Pancreas (tissue), 10 donors: ENCODE data around the gene NMNAT3. TPM values are rescaled to one million over a fixed set of nuclear protein-coding genes. Genes with fewer than 3 reads are reported as not detected.

Source experiments
- ATAC-seq, 4 donors: fragments of 200-7000 bp; cut with Tn5 transposase; one replicate each; pipeline versions ENCODE4 v1.8.0 to v1.9.1; 2020; ENCODE audit warnings: mild to moderate bottlenecking in 4 of 4, moderate library complexity in 4 of 4
- DNase-seq, 6 donors: peaks; one replicate each; pipeline ENCODE4 v3.0.0-alpha.2; 2020
- FAIRE-seq: peaks from 2 replicates; lab custom pipeline; 2012; peaks lifted over from hg19 to GRCh38; lab: Jason Lieb, UNC
- H3K27ac ChIP-seq, 4 donors: fragments of 200-600 bp; sonication (generic); 1 replicate in 3 of 4; 2 replicates in 1 of 4; pipeline versions ENCODE4 v1.5.0 to v1.8.0; 2020
- H3K27me3 ChIP-seq, 4 donors: fragments of 200-600 bp; one replicate each; pipeline ENCODE4 v1.8.0; 2021
- H3K36me3 ChIP-seq, 3 donors: fragments of 200-600 bp; sonication (generic) in 1 of 3; one replicate each; pipeline versions ENCODE4 v1.5.0 to v1.8.0; 2020 to 2021
- H3K4me1 ChIP-seq, 3 donors: fragments of 200-600 bp; one replicate each; pipeline ENCODE4 v1.8.0; 2021
- H3K4me3 ChIP-seq, 4 donors: fragments of 200-600 bp; sonication (generic) in 2 of 4; one replicate each; pipeline versions ENCODE4 v1.5.0 to v1.8.0; 2020 to 2021
- H3K9me3 ChIP-seq, 4 donors: fragments of 200-600 bp; one replicate each; pipeline ENCODE4 v1.8.0; 2021
- CTCF ChIP-seq, 4 donors: fragments of 200-600 bp; sonication (generic) in 3 of 4; IDR thresholded peaks; one replicate each; pipeline versions ENCODE4 v1.5.0 to v1.8.0; 2021; ENCODE audit warnings: antibody characterized with exemption in 4 of 4
- WGBS, 2 donors: extraction: QIAGEN DNeasy Blood & Tissue Kit; methylation state at CpG; one replicate each; pipeline ENCODE4 v1.1.7; 2013; 5-methylcytosine and 5-hydroxymethylcytosine counted together
- intact Hi-C, 3 donors: fragments of 100-400 bp; cut with DNase I; formaldehyde crosslinking; loops; one replicate each; pipeline versions ENCODE4 v1.11.1 to v1.14.2; 2022
- polyA plus RNA-seq, 2 donors: library from polyadenylated mRNA; stranded (reverse); fragments of 200-250 nt; gene quantifications; one replicate each; pipeline ENCODE4 v1.2.3, GENCODE V29; 2013
- total RNA-seq, 6 donors: library from RNA; stranded (reverse); fragmentation: NEBNext Ultra II Directional in 4 of 6; extraction: Animal tissue kit (Norgen Biotek cat#: 25700) in 4 of 6; gene quantifications; one replicate each; pipeline versions ENCODE4 v1.2.1 to v1.2.4, GENCODE V29; 2021 to 2023
- donor health status: healthy with polysubstance abuse.
- donor health status: DM: no; HTN: no; CAD: no; lungs with moderate emphysema.
- donor health status: DM: no; HTN: no; CAD: no.
- donor health status: control.
- donor health status: control.
- donor health status: Bipolar disorder and iron deficiency.
- donor health status: DM: yes; HTN: yes; CAD: no.
- donor health status: DM: no; HTN: no; CAD: no.
- donor health status: DM: no; HTN: no; CAD: no.
- donor health status: DM: yes; HTN: yes; CAD: no.

Gene NMNAT3
- total and polyA plus RNA-seq, 8 donors, result 4.5 to 10.6 (median 7.0) TPM

- no peak for FAIRE-seq
- intact Hi-C loops, result no loop called here
Measured at GRCh38 chr3:139527265-139527664, 150.5 kb downstream of the NMNAT3 start.

GRCh38 chr3:139526146-139526545, 151.6 kb downstream of the NMNAT3 start:
- DNase-seq, result no peak
- no peak overlapping the region for H3K27ac ChIP-seq

More at GRCh38 chr3:139527265-139527664, 150.5 kb downstream of the NMNAT3 start:
- no peak for DNase-seq
- Histone ChIP-seq H3K4me1 (peaks cover 10 to 17% (median 13%) of the 10 kb centered on the region in 3 donors), H3K4me3 (no peak overlapping the region), H3K9me3 (no peaks in the 10 kb centered on the region), H3K36me3 (peaks cover 0 to 31% (median 5%) of the 10 kb centered on the region in 3 donors), H3K27ac (no peak overlapping the region), H3K27me3 (no peaks in the 10 kb centered on the region)
- ATAC-seq, result no peak
- TF ChIP-seq CTCF (IDR thresholded peaks at IDR 0.05), result no peak
- WGBS, 2 donors, result 92 to 99% methylated on average over 5 of the region's 5 CpGs

GRCh38 chr3:139524841-139525636, 152.7 kb downstream of the NMNAT3 start:
- ATAC-seq, result no peak
- no peak for TF ChIP-seq CTCF (IDR thresholded peaks at IDR 0.05)
- Histone ChIP-seq H3K27me3 (no peaks in the 10 kb centered on the region), H3K27ac (no peak overlapping the region), H3K36me3 (peaks cover 0 to 31% (median 5%) of the 10 kb centered on the region in 3 donors), H3K4me3 (no peak overlapping the region), H3K4me1 (peaks cover 7 to 9% (median 7%) of the 10 kb centered on the region in 3 donors), H3K9me3 (no peaks in the 10 kb centered on the region)
- FAIRE-seq, result no peak
- 92 to 93% methylated on average over 7 of the region's 7 CpGs for WGBS, 2 donors
- DNase-seq, result no peak
- intact Hi-C loops, result no loop called here

More at GRCh38 chr3:139526146-139526545, 151.6 kb downstream of the NMNAT3 start:
- Histone ChIP-seq H3K9me3 (no peaks in the 10 kb centered on the region), H3K4me3 (no peak overlapping the region), H3K4me1 (peaks cover 7 to 12% (median 7%) of the 10 kb centered on the region in 3 donors), H3K27me3 (no peaks in the 10 kb centered on the region), H3K36me3 (peaks cover 0 to 31% (median 5%) of the 10 kb centered on the region in 3 donors)
- ATAC-seq, result no peak
- WGBS, 2 donors, result 92 to 94% methylated on average over 2 of the region's 2 CpGs
- intact Hi-C loops, result no loop called here
- no peak for FAIRE-seq
- no peak for TF ChIP-seq CTCF (IDR thresholded peaks at IDR 0.05)

- DNase-seq (no peak), ATAC-seq (no peak), FAIRE-seq (no peak)
- intact Hi-C loops, result no loop called here
- Histone ChIP-seq H3K27ac (no peak overlapping the region), H3K27me3 (no peaks in the 10 kb centered on the region), H3K4me1 (peaks cover 7 to 9% (median 7%) of the 10 kb centered on the region in 3 donors), H3K4me3 (no peak overlapping the region), H3K9me3 (no peaks in the 10 kb centered on the region), H3K36me3 (peaks cover 0 to 31% (median 5%) of the 10 kb centered on the region in 3 donors)
- TF ChIP-seq CTCF (IDR thresholded peaks at IDR 0.05), result no peak
- 89 to 96% methylated on average over 1 of the region's 1 CpG for WGBS, 2 donors
Measured at GRCh38 chr3:139523718-139524117, 154.1 kb downstream of the NMNAT3 start.

- peaks cover 0 to 31% (median 5%) of the 10 kb centered on the region in 3 donors for H3K36me3 ChIP-seq
- H3K27me3 ChIP-seq, result no peaks in the 10 kb centered on the region
- H3K4me1 ChIP-seq, result peaks cover 3 to 9% (median 7%) of the 10 kb centered on the region in 3 donors
- no peak overlapping the region for H3K27ac ChIP-seq
- WGBS, 2 donors, result 96 to 98% methylated on average over 5 of the region's 5 CpGs
- ATAC-seq (no peak), DNase-seq (no peak), FAIRE-seq (no peak)
- no peak overlapping the region for H3K4me3 ChIP-seq
- intact Hi-C loops, result no loop called here
- TF ChIP-seq CTCF (IDR thresholded peaks at IDR 0.05), result no peak
- H3K9me3 ChIP-seq, result no peaks in the 10 kb centered on the region
Measured at GRCh38 chr3:139523166-139523565, 154.6 kb downstream of the NMNAT3 start.
